ENCODE data around the gene ELAPOR2.
"Not testable (repeated sequence)": the region's sequence is repeated elsewhere in the genome, so short reads cannot be mapped to it uniquely, and the experiment has no call there.

The ELAPOR2 gene

GRCh38 chr7:87041586-87041985, 17.9 kb downstream of the ELAPOR2 start:
- DNase-seq (ENCODE audit: low read depth) = not testable (repeated sequence)

- DNase-seq (ENCODE audit: low read depth) = not testable (repeated sequence)
Measured at GRCh38 chr7:87039691-87040299, 19.7 kb downstream of the ELAPOR2 start.

- no peak for DNase-seq (ENCODE audit: low read depth)
Measured at GRCh38 chr7:87038993-87039690, 20.3 kb downstream of the ELAPOR2 start.

GRCh38 chr7:87036985-87037384, 22.5 kb downstream of the ELAPOR2 start:
- DNase-seq (ENCODE audit: low read depth) = no peak

- no peak for DNase-seq (ENCODE audit: low read depth)
Measured at GRCh38 chr7:87032604-87033339, 26.7 kb downstream of the ELAPOR2 start.

- DNase-seq (ENCODE audit: low read depth) = no peak
Measured at GRCh38 chr7:87029078-87029477, 30.4 kb downstream of the ELAPOR2 start.

GRCh38 chr7:87028636-87029035, 30.8 kb downstream of the ELAPOR2 start:
- no peak for DNase-seq (ENCODE audit: low read depth)

GRCh38 chr7:87027900-87028299, 31.6 kb downstream of the ELAPOR2 start:
- DNase-seq (ENCODE audit: low read depth) = no peak

GRCh38 chr7:87021285-87021684, 38.2 kb downstream of the ELAPOR2 start:
- no peak for DNase-seq (ENCODE audit: low read depth)

- no peak for DNase-seq (ENCODE audit: low read depth)
Measured at GRCh38 chr7:87016606-87017005, 42.8 kb downstream of the ELAPOR2 start.

GRCh38 chr7:87013840-87014190, 45.6 kb downstream of the ELAPOR2 start:
- DNase-seq (ENCODE audit: low read depth) = no peak

GRCh38 chr7:87013136-87013839, 46.2 kb downstream of the ELAPOR2 start:
- no peak for DNase-seq (ENCODE audit: low read depth)

All from ELR (cell line).